ENCODE measurements around the gene GLB1L2. TPM values are rescaled to one million over a fixed set of nuclear protein-coding genes. Genes with fewer than 3 reads are reported as not detected.
A peak's percentile ranks its signal among the peaks of the same experiment; 100 is the strongest.
"Not testable (repeated sequence)": the region's sequence is repeated elsewhere in the genome, so short reads cannot be mapped to it uniquely, and the experiment has no call there.

GLB1L2 gene
- total RNA-seq, 2 donors from 2014 or later, result 22.6 to 28.6 TPM

DNA sequence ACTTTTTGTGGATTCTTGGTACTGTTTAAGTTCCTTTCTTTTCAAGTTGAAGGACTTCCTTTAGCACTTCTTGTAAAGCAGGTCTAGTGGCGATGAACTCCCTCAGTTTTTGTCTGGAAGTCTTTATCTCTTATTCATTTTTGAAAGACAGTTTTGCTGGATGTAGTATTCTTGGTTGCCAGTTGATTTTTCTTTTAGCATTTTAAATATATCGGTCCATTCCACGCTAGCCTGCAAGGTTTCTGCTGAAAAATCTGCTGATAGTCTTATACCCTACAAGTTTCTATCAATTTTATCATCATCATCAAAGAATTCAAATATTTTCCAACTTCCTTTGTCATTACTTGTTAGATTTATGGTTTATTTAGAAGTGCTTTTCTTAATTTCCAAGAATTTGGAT, 14.7 kb upstream of the GLB1L2 start:
- DNase-seq (no peak), ATAC-seq (no peak)
- intact Hi-C loops (cut with DNase I, micrococcal nuclease), result no loop called here

DNA sequence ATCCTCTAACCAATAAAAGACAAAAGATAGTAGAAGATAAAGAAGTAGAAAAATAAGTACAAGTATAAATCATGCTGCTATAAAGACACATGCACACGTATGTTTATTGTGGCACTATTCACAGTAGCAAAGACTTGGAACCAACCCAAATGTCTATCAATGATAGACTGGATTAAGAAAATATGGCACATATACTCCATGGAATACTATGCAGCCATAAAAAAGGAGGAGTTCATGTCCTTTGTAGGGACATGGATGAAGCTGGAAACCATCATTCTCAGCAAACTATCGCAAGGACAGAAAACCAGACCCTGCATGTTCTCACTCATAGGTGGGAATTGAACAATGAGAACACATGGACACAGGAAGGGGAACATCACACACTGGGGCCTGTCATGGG, 10.4 kb upstream of the GLB1L2 start:
- DNase-seq; intact Hi-C loops (cut with DNase I, micrococcal nuclease); ATAC-seq: not testable (repeated sequence)

DNA sequence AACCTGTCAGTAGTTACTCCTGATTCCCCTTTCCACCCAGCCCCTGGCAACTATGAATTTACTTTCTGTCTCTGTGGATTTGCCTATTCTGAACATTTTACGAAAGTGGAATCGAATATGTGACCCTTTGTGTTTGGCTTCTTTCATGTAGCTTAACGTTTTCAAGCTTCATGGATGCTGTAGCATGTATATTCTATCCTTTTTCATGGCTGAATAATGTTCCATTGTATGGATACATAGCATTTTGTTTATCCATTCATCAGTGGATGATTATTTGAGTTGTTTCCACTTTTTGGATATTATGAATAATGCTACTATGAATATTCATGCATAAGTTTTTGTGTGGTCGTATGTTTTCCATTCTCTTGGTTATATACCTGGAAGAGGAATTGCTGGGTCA, 9.2 kb upstream of the GLB1L2 start:
- intact Hi-C loops (cut with DNase I, micrococcal nuclease), result no loop called here
- ATAC-seq (no peak), DNase-seq (no peak)

GRCh38 chr11:134328433-134328832, 3.4 kb upstream of the GLB1L2 start:
- intact Hi-C loops (cut with DNase I, micrococcal nuclease), result no loop called here
- no peak for DNase-seq

DNA sequence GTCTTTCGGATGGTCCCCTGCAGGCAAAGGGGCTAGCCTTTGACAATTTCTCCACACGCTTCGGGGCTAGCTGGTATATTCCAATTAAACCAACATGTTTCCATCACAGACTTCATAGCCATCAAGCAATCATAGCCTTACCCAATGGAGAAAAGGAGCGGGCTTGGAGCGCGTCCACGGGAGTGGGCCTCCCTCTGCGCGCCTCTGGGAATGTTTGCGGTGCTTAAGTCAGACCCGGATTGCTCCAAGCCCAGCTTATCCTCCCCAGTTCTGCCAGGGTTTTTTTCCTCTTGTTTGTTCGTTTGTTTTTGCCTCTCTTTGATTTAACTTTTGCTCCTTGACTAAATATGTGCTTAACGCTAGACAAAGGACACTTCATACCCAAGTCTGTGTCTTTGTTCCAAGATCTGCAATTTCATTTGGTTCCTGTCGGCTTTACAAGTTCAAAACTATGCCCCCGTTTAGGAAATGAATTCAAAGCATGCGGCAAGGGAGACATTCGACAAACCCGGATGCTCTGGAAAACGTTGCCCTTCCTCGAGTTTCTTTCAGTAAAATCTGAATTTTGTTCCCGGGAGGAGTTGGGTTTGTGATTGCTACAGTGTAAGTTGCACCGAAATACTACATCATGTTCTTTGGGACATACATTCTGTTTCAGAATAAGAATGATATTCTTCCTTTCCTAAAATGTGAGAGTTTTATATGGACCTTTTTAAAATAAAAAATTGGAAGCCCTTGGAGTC, 1.0 kb upstream of the GLB1L2 start:
- no peak for DNase-seq
- no peak for ATAC-seq
- intact Hi-C loops (cut with DNase I, micrococcal nuclease), result no loop called here

More at GRCh38 chr11:134328433-134328832, 3.4 kb upstream of the GLB1L2 start:
- no peak for ATAC-seq

- intact Hi-C loops (cut with DNase I, micrococcal nuclease), result no loop called here
- DNase-seq, result peak; percentile 56 to 65
- peak; percentile 65 for ATAC-seq
Observed at GRCh38 chr11:134332189-134332631, 422 bp downstream of the GLB1L2 start.

GRCh38 chr11:134332782-134333181, 994 bp downstream of the GLB1L2 start:
- intact Hi-C loops (cut with DNase I, micrococcal nuclease), result no loop called here
- DNase-seq (no peak), ATAC-seq (no peak)

GRCh38 chr11:134333312-134333711, 1.5 kb downstream of the GLB1L2 start:
- ATAC-seq (no peak), DNase-seq (no peak)
- intact Hi-C loops (cut with DNase I, micrococcal nuclease), result no loop called here

- intact Hi-C loops (cut with DNase I, micrococcal nuclease), result no loop called here
- DNase-seq (no peak), ATAC-seq (no peak)
Observed at GRCh38 chr11:134333946-134334345, 2.2 kb downstream of the GLB1L2 start.

DNA sequence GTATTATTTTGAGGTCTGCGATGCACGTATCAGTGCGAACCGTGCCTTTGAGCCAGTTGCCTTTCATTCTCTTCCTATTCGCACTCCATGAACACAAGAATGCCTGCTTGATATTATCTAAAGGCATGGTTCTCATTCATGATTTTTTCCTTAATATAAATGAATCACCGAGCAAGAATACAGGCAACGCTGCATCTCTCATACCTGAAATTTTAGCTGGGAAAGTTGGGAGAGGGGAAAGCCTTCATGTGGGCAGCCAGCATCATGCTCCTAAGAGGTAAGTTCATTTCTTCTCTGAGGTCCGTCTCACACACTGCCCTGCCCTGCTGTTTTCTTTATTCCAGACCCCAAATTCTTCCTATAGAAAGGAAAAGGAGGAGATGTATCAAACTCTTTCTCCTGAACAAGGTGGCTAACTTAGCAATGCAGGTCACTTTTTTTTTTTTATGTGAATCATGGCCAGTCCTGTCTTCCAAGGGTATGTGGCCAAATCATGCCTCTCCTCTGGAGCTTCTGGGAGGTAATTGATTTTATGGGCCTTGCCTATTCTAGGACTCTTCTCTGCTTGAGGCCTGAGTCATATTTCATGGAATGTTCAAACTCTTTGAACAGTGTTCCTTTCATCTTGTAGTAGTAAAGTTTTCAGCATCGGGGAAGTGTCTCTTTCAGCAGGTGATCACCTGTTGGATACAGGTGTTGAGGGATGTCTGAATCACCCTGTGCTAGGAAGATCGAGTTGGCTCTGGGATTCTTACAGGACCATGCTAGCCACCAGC, 3.2 kb downstream of the GLB1L2 start:
- DNase-seq (no peak), ATAC-seq (no peak)
- intact Hi-C loops (cut with DNase I, micrococcal nuclease), result no loop called here

DNA sequence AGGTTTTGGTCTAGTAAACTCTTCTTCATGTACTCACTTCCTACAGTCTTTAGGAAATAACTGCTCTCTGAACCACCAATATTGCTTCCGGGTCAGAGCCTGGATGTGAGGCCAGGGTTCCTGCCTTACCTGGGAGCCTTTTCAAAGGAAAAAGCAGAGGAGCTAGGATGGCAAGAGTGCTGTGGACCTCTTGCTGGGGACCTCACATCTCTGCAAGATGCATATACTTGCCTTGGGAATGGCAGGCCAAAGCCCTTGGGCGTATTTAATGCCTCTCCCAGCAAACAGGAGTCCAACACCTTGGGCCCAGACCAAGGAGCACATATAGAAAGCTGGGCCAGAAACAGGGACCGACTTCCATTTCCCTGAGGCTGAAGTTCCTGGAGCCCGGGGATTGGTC, 5.3 kb downstream of the GLB1L2 start:
- DNase-seq (no peak), ATAC-seq (no peak)
- intact Hi-C loops (cut with DNase I, micrococcal nuclease), result no loop called here

DNA sequence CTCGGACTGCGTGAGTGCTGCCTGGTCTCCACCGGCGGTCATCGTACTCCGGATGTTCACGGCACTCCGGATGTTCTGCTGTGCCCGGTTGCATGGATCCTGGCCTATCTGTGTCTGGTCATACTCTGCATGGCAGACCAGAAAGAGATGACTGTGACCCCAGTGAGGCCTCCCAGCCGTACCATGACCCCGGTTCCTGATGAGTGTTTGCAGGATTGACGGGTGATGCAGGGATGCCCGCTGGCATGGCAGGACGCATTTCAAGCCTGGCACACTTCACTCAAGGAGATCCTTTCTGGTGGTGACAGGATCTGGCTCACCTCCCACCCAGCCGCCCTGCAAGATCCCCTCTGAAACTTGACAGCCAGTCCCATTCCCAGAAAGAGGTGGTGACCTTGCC, 6.3 kb downstream of the GLB1L2 start:
- intact Hi-C loops (cut with DNase I, micrococcal nuclease), result no loop called here
- DNase-seq (no peak), ATAC-seq (no peak)

- DNase-seq (no peak), ATAC-seq (no peak)
- intact Hi-C loops (cut with DNase I, micrococcal nuclease), result no loop called here
Observed at GRCh38 chr11:134338654-134339053, 6.9 kb downstream of the GLB1L2 start.

- ATAC-seq (peak; percentile 96), DNase-seq (peak; percentile 63 to 73)
- intact Hi-C loops (cut with DNase I, micrococcal nuclease), result no loop called here
Observed at GRCh38 chr11:134339756-134340155, 8.0 kb downstream of the GLB1L2 start.

DNA sequence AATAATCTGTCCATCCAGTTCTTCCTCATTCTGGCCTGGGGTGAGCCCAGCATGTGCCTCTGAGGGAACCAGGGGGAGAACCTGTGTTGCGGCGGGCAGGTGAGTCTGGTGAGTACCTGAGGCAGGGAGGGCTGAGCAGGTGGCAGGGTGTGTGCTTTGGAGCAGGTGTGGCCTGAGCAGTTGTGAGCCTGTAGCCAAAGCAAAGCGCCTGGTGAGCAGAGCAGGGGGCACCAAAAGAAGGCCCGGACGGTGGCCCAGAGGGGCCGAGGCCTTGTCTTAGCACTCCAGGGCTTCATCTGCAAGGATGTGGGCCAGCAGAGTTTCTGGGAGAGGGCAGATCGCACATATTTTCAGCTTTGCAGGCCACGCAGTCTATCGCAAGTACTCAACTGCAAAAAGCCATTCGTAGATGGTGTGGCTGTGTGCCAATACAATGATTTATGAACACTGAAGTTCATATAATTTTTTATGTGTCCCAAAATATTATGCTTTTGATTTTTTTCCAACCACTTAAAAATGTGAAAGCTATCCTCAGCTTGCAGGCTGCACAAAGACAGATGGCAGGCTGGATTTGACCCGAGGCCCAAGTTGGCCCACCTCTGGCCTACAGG, 8.7 kb downstream of the GLB1L2 start:
- DNase-seq (peak; percentile 67 to 78), ATAC-seq (peak; percentile 89)
- intact Hi-C loops (cut with DNase I, micrococcal nuclease), result no loop called here

DNA sequence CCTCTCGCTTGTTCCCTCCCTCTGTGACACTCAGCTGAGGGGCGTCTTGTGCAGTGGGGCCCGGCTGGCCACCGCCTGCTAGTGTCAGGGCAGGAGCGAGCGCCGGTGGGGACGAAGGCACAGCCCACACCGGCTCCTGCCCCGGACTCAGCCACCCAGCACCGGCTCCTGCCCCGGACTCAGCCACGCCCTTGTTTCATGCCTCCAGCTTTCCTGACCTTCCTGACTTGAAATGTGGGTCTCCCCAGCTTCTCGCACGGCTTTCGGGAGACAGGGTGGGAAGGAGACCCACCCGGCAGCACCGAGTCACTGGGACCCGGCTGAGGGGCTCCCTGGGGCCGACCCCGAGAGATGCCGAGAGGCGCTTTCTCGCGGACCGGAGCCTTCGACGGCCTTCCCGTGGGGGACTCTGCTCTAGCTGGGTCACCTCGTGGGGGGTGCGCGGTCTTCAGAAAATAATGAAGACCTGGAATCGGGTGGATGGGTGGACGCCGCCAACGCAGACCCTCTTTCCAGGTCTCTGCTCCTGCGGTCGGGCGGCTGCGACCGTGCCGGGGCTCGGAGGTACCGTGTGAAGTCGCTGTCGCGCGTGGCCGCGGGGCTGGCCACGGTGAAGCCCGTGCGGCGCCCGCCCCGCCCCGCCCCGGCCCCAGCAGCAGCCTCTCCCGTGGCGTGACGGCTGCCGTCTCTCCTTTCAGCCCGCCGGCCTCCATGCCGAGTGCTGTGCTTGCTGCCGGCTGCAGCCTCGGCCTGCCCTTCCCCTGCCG, 10.2 kb downstream of the GLB1L2 start:
- DNase-seq (no peak), ATAC-seq (no peak)
- intact Hi-C loops (cut with DNase I, micrococcal nuclease), result no loop called here

- intact Hi-C loops (cut with DNase I, micrococcal nuclease), result no loop called here
- no peak for ATAC-seq
Observed at GRCh38 chr11:134342572-134343340, 11.0 kb downstream of the GLB1L2 start.

GRCh38 chr11:134343646-134344045, 11.9 kb downstream of the GLB1L2 start:
- no peak for ATAC-seq
- DNase-seq, result no peak
- intact Hi-C loops (cut with DNase I, micrococcal nuclease), result no loop called here

More at GRCh38 chr11:134342572-134343340, 11.0 kb downstream of the GLB1L2 start:
- no peak for DNase-seq
